Activated CD8-positive, alpha-beta memory T cell treated with anti-CD3 and anti-CD28 coated beads for 24 hours (primary cell): ENCODE data around the gene OR5T3.
"Not testable (repeated sequence)": the region's sequence is repeated elsewhere in the genome, so short reads cannot be mapped to it uniquely, and the experiment has no call there.

ENCODE experiments used
- DNase-seq: peaks from one replicate; pipeline ENCODE4 v3.0.0-alpha.2; 2020

The OR5T3 gene

DNA sequence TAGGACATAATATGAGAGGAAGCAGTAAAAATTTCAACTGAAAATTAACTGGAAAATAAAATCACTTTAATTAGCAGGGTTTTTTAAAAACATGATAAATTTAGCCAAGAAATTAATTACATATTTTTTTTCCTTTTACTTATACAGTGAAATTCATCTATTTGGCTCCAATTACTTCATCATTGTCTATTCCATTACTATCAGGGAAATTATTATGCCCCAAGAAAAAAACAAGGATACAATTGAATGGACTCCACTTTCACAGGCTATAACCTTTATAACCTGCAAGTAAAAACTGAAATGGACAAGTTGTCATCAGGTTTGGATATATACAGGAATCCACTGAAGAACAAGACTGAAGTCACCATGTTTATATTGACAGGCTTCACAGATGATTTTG is at the start of gene OR5T3:
Gene OR5T3, plus strand, starts transcription at position 301 of the 400 bp plus-strand sequence. Its CDS starts 0 bp downstream, at position 301.
- DNase-seq, result no peak

DNA sequence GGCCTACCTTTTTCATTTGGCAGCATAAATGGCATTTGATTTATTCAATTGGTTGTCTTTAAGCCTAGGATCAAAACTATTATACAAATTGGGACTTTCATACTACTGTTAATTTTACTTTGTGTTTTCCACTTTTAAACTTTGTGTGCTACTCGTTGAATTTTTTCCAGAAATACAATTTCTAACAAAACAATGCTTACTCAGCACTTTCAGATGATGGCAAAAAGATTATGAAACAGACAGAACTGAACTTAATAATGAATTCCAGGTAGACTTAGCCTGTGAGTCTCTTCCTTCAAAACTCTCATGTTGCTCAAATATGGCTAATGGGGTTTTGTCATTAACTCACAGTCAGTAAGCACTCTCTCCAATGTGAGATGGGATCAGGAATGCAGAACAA is 44.3 kb upstream of the OR5T3 start:
- DNase-seq, result no peak

DNA sequence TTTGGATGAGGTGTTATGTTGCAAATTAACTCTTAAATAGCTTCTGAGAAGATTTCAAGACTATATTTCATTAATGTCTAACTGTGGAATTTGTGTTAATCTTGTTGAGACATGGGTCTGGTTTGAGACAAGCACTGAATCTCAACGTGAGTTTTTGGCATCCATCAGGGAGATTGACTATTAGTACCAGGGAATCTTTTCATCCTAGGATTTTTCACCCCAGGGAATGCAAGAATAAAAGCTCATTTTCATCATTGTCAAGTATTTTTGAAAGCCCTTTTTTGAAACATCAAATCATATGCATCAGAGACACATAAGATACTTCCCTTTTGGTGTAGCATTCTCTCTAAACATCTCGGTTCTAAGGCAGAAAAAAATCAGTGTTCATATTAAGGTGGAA is 37.5 kb upstream of the OR5T3 start:
- DNase-seq, result no peak

- DNase-seq, result not testable (repeated sequence)
These were observed 32.3 kb upstream of the OR5T3 start for GRCh38 chr11:56219735-56220134.

DNA sequence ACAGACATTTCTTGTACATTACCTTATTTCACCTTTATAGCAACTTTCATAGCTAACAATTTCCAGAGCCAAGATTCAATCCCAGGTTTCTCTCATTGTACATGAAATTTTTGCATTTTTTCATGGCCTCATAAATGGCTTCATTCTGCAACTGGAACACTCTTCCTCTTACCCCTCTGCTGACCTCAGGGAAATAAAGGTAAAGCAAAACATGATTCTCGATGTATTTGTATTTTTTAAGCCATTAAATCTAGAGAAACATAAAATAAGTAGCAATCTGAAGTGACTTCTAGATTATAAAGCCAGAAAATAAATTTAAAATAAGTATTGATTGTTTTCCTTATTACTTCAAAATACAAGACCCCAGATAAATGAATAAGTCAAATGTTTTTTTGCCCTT is 17.9 kb upstream of the OR5T3 start, which contains the start of gene OR5T2:
Gene OR5T2, minus strand, starts transcription at position 101 of the 400 bp plus-strand sequence. CDS start 1,193 bp downstream, outside the sequence.
- no peak for DNase-seq

DNA sequence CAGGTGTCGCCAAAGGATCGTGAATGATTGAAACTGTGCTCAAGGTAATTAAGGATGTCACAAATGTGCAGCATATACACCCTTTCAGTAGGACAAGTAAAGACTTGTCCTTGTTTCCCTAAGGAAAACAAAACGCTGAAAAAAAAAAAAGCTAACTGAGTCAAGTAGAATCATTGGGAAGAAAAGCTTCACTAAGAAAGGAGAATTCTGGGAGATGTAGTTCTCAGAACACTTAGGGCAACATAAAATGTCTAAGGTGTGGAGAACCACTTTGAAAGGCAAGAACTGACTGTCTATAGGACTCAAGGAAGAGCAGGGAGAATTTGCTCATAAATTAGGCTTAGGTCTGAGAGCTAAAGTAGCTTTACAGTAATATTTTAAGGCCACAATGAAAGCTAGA is 19.0 kb downstream of the OR5T3 start:
- no peak for DNase-seq

DNA sequence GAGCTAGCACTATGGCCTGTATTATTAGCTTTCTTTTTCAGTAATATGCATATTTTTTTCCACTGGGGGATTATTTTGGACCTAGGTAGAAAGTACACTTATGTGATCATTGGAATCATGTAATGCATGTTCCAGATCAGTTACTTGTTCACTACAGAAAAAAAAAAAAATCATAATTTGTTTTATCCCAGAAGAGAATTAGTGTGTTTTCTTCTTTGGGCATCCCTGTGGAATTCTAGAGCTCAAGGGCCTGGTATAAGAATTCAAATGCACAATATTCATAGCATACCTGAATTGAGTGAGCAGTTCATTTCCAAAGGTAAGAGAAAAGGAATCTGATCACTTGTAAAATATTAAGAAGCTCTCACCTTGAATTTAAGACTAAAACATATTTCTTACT is 21.8 kb downstream of the OR5T3 start, which contains the start of gene OR5T1:
Gene OR5T1, plus strand, starts transcription at position 301 of the 400 bp plus-strand sequence. CDS start 1,485 bp downstream, outside the sequence.
- DNase-seq, result no peak

GRCh38 chr11:56292154-56292553 is 40.1 kb downstream of the OR5T3 start, which contains the start of gene OR8H1:
Gene OR8H1 (minus strand): TSS chr11:56292254. CDS start chr11:56291062, 1,192 bp downstream.
- no peak for DNase-seq

- DNase-seq, result no peak
These were observed 44.8 kb downstream of the OR5T3 start for GRCh38 chr11:56296898-56297297.
